GM12872 (cell line): ENCODE measurements around the gene VPS9D1.

ENCODE experiments used
- CTCF ChIP-seq: IDR thresholded peaks from 3 replicates; pipeline ENCODE4 v1.5.1; 2011; ENCODE audit warnings: low read depth, mild to moderate bottlenecking, low read length, moderate library complexity; ENCODE audit not compliant: insufficient read depth

Gene VPS9D1

GRCh38 chr16:89738538-89739317 lies 18.0 kb upstream of the VPS9D1 start:
- no peak for TF ChIP-seq CTCF

- no peak for TF ChIP-seq CTCF
Measured at GRCh38 chr16:89738072-89738377, 17.3 kb upstream of the VPS9D1 start.

- no peak for TF ChIP-seq CTCF
Measured at GRCh38 chr16:89737341-89738071, 16.8 kb upstream of the VPS9D1 start.

GRCh38 chr16:89736554-89736953 lies 15.9 kb upstream of the VPS9D1 start:
- TF ChIP-seq CTCF, result no peak

GRCh38 chr16:89733792-89734191 lies 13.1 kb upstream of the VPS9D1 start:
- TF ChIP-seq CTCF, result no peak

GRCh38 chr16:89733322-89733721 lies 12.6 kb upstream of the VPS9D1 start:
- no peak for TF ChIP-seq CTCF

GRCh38 chr16:89732918-89733242 lies 12.2 kb upstream of the VPS9D1 start:
- TF ChIP-seq CTCF, result no peak
